HG03442 (cell line): ENCODE results near the gene SON.
"Not testable (repeated sequence)": the region's sequence is repeated elsewhere in the genome, so short reads cannot be mapped to it uniquely, and the experiment has no call there.

Experiments used
- ATAC-seq: cut with Tn5 transposase; IDR thresholded peaks from one replicate; pipeline ENCODE4 v1.9.1; 2021; ENCODE audit warnings: mild to moderate bottlenecking, moderate library complexity; ENCODE audit not compliant: unreplicated experiment

The SON gene, protein sequence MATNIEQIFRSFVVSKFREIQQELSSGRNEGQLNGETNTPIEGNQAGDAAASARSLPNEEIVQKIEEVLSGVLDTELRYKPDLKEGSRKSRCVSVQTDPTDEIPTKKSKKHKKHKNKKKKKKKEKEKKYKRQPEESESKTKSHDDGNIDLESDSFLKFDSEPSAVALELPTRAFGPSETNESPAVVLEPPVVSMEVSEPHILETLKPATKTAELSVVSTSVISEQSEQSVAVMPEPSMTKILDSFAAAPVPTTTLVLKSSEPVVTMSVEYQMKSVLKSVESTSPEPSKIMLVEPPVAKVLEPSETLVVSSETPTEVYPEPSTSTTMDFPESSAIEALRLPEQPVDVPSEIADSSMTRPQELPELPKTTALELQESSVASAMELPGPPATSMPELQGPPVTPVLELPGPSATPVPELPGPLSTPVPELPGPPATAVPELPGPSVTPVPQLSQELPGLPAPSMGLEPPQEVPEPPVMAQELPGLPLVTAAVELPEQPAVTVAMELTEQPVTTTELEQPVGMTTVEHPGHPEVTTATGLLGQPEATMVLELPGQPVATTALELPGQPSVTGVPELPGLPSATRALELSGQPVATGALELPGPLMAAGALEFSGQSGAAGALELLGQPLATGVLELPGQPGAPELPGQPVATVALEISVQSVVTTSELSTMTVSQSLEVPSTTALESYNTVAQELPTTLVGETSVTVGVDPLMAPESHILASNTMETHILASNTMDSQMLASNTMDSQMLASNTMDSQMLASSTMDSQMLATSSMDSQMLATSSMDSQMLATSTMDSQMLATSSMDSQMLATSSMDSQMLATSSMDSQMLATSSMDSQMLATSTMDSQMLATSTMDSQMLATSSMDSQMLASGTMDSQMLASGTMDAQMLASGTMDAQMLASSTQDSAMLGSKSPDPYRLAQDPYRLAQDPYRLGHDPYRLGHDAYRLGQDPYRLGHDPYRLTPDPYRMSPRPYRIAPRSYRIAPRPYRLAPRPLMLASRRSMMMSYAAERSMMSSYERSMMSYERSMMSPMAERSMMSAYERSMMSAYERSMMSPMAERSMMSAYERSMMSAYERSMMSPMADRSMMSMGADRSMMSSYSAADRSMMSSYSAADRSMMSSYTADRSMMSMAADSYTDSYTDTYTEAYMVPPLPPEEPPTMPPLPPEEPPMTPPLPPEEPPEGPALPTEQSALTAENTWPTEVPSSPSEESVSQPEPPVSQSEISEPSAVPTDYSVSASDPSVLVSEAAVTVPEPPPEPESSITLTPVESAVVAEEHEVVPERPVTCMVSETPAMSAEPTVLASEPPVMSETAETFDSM (N-terminal part only)

DNA sequence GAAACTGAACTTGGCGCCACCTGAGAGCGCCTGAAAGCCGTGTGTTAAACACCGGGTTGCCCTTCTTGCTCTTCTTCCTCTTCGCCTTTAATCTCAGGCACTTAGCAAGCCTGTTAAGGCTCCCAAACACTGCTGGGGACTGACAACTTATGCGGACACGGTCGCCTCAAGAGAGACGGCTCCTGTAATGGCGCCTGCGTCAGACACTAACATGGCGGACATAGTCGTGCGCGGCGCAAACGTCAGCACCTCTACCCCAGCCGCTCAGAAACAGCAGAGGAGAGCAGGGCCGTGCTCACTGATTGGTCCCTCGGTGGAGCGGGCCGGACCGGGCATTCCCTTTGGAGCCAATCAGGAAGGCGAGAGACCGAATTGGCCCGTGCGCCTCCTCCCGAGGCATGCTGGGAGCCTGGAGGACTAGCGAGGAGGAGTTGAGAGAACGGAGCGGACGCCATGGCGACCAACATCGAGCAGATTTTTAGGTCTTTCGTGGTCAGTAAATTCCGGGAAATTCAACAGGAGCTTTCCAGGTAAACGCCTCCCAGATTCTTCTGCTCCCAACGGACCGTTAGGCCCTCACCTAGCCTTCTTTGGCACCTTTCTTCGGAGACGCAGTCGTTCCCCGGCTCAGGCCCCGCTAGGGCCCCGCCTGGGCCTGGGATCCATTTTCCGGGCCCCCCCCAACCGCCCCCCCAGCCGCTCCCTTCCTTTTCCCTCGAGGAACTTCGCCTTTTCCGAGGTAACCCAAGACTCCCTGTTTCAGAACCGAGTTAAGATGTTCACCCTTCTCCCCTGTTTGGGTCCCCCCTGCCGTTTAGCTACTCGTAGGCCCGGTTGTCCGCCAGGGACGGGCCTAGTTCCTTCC is at the start of gene SON:
Gene SON, plus strand, starts transcription at position 399 of the 865 bp plus-strand sequence. Its CDS starts 55 bp downstream, at position 454.
- peak; percentile 91 for ATAC-seq

DNA sequence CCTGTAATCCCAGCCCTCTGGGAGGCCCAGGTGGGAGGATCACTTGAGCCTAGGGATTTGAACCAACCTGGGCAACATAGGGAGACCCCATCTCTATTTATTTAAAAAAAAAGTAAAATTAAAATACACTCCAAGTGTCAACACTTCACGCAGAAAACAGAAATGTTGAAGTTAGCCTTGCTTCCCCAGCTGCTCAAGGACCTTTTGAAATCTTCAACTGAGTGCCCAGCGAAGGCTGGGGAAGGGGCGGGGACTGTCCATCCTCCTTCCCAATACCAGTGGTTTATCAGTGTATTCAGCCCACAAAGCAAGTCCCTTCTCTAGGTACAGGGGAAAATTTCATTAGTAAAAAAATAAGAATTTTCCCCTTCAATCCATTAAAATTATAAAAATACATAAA is 49.1 kb upstream of the SON start:
- ATAC-seq: no peak

DNA sequence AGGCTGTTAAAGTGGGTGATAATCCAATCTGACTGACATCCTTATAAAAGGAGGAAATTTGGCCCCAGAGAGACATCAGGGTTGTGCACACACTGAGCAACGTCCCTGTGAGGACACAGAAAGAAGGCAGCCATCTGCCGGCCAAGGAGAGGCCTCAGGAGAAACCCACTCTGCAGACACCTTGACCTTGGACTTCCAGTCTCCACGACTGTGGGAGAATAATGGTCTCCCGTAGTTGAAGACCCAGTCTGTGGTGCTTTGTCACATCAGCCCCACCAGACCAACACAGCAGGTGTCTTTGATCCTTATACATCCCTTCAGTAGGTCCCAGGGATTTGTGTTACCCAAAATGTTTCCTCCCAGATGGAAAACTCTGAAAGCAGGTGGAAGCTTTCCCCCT is 47.1 kb upstream of the SON start:
- no peak for ATAC-seq

DNA sequence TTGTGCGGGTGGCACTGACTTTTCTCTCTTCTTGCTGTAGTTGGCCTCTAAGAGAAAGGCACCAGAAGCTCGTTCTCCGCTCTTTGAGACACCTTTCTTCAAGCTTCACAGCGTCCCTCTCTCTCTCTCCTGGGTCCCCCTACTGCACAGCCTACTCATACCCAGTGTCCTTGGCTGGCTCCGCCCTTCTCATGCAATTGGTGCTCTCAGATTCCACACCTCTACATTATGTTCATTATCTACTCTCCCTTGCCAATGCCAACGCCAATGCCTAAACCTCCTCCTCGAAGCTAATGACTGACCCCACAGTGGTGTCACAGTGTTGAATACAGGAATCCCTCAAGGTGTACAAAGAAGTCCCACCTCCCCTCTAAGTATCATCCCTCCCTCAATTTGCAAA is 46.5 kb upstream of the SON start:
- no peak for ATAC-seq

DNA sequence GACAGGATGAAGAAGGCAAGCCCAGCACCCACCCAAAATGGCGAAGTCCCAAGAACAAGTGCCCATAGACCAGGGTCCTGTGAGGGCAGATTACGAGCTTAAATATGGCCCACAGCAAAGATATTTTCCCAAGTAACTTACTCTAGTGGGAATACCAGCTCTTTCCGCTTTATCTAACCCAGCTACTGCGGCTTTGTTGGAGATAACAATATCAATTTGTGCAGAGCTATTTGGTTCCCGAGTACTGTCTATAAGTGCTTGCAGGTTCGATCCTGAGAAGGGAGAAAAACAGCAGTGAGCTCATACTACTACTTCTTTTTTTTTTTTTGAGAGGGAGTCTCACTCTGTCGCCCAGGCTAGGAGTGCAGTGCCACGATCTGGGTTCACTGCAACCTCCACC is 37.0 kb upstream of the SON start:
- no peak for ATAC-seq

DNA sequence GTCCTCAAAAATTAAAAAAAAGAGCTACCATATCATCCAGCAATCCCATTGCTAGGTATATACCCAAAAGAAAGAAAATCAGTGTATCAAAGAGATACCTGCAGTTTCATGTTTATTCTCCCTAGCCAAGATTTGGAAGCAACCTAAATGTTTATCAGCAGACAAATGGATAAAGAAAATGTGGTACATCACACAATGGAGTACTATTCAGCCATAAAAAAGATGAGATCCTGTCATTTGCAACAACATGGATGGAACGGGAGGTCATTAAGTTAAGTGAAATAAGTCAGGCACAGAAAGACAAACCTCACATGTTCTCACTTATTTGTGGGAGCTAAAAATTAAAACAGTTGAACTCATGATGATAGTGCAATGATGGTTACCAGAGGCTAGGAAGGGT is 35.8 kb upstream of the SON start:
- not testable (repeated sequence) for ATAC-seq

DNA sequence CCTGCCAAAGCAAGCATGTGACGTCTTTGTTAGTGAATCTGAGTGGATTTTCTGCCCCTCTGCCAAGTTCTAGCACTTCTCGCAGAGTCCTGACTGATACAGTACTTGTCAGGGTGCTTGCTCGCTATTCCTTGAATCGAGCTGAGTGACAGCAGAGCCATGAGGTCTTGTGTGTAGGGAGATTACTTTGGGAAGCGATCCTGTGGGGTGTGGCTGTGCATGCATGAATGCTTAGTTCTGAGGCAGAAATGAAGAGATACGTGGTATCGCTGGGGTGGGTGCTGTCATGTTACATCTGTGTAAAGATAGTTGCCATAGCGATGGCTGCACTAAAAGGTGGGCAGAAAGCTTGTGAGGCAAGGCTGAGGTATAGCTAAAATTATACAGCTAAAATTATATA is 32.0 kb upstream of the SON start:
- ATAC-seq: no peak

DNA sequence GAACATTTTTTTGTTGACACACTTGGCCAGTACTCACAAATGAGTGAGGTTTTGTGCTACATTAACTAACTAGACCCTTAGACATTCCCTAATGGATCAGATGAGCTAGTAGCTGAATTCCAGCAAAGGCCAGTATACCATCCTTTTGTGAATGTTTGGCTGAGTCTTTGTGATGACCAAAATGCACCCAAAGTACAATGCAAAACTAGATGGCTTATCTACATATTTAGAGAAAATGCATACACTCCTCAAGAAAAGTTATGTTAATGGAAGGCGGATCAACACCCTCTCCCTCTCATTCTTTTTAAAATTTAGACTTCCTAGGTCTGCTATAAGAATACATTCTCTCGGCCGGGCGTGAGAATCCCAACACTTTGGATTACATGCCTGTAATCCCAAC is 31.2 kb upstream of the SON start:
- ATAC-seq: no peak

DNA sequence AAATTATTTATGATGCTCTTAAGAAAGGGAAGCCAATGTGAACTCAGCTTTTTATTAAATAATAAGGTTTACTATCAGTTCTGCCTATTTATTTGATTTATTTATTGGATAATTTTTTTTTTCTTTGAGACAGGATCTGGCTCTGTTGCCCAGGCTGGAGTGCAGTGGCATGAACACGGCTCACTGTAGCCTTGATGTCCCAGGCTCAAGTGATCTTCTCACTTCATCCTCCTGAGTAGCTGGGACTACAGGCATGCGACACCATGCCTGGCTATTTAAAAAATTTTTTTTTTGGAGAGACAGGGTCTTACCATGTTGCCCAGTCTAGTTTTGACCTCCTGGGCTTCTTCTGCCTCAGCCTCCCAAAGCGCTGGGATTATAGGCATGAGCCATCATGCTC is 30.4 kb upstream of the SON start:
- no peak for ATAC-seq

DNA sequence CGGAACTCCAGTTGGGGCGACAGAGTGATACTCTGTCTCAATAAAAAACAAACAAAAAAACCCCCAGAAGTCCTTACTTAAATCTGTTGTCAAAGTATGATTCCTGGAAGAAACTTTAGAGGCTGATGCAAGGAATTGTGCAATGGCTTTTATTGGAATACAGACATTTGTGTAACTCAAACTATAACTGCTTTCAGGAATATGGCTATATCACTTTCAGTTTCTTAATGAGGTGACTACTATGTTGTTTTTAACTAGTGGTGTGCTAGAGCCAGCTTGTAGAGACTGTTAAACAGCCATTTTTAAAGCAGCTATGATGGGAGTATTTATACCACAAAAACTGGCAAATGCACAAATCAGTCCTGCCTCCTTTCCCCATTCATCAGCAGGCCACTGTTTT is 28.6 kb upstream of the SON start:
- ATAC-seq: no peak

DNA sequence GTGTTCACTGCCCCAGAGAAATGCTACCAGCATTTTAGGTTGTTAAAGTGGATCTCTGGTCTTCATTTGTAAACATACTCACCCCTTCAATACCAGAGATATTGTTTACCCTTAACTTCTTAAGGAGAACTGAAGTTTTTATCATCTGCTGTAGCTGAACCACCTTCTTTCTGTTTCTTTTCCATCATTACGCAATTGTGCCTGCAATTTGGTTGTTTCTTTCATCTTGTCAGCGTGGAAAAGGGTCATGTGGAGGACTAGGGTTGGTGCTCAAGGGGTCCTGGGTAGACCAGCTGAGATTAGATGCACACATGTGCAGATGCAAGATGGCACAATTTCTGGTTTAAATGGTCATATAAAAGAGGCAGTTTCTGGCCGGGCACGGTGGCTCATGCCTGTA is 23.9 kb upstream of the SON start:
- no peak for ATAC-seq

DNA sequence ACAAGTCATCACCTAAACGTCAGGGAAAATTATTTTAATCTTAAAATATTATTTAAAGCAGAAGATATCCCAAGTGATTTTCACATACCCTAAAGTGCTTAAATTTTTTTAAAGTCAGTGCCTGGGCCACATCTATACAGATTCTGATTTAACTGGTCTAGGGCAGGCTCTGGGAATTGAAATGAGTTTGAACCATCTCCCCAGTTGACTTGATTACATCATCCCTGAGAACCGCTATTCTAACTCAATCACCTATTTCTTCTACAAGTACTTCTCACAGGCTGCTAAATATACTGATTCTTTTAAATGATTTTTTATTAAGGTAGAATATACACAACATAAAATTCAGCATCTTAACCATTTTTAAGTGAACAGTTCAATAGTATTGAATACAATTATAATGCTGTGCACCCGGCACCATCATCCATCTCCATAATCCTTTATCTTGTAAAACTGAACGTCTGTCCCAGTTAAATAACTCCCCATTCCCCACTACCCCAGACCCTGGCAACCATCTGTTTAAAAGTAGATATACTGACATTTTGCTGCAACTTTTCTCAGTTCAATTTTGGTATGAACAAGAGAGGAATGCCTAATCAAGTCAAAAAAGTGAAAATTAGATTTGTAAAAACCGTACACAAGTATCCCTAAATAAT is 20.4 kb upstream of the SON start:
- no peak for ATAC-seq

DNA sequence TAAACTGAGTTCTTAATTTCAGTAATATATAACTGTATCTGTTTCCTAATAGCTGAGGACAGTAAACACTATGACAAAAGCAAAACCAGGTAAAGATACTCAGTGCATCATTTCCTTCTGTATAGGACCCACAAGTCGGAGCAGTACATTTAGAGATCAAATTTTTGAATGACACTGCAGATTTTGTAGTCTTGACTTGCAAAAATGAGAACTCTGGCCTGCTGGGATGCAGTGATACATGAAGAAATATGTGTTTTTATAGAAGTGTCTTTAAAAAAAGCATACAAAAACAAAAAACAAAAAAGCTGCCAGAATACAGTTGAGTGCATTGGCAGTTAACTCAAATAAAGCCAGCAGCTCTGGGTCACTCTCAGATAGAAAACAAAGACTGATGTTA is 19.9 kb upstream of the SON start:
- ATAC-seq: no peak

DNA sequence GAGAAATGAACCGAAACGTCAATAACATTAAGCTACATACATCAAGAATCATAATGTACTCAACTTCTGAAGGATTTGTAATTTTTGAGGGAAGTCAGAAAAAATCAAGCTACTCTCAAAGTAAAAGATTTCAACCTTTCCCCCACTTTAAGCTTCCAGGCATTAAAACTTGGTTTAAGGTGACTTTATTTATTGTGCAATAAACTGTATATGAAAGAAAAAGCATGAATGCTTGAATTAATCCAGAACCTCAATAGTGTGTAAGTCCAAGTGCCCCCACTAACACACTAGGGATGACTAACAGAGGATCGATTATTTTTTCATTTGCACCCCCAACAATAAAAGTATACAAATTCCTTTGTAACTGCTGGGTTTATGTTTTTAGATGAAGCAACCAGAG is 11.8 kb upstream of the SON start:
- no peak for ATAC-seq

DNA sequence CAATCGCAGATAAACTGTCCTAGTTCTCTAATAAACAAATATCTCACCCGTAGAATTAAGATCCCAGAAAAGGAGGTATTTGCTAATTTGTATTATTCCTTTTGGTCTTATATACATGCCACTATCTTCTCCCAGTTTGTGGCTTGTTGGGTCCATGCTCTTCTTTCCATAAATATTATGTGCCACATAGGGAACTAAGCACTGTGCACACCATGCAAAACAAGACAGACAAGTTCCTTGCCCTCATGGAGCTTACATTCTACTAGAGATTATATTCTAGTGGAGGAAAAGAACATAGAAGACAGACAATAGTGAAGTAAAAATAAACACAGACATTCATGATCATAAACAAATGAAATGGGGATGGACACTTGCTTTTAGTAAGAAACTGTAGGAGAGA is 5.6 kb upstream of the SON start:
- no peak for ATAC-seq

DNA sequence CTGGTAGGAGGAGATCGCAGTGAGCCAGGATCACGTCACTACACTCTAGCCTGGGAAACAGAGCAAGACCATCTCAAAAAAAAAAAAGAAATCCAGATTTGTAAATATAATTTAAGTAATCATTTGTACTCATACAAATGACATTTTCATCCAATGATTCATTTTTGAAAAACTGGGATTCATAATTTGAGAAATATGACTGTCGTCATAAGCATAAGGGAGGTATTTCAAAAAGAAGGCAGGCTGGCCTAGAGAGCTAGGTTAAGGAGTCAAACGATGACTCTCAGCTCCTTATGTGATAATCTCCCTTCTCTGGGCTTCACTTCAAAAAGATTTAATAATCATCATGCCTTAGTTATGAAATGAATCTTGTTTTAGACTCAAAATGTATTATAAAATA is 3.2 kb upstream of the SON start:
- ATAC-seq: no peak

DNA sequence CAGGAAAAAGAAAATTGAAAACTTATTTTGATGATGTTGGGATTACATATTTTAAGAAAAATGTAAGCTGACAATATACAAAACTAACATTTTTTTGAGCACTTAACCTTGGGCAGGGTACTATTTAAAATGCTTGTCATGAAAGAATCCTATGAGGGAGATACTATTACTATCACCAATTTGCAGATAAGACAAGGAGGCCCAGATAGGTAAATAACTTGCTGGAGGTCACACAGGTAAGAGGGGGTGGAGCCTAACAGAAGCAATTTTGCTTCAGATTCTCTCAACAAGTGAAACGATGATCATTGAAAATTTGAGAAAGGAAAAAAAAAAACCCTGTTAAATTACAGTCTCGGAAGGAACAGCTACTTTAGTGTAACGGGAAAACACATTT is 2.1 kb upstream of the SON start:
- no peak for ATAC-seq

DNA sequence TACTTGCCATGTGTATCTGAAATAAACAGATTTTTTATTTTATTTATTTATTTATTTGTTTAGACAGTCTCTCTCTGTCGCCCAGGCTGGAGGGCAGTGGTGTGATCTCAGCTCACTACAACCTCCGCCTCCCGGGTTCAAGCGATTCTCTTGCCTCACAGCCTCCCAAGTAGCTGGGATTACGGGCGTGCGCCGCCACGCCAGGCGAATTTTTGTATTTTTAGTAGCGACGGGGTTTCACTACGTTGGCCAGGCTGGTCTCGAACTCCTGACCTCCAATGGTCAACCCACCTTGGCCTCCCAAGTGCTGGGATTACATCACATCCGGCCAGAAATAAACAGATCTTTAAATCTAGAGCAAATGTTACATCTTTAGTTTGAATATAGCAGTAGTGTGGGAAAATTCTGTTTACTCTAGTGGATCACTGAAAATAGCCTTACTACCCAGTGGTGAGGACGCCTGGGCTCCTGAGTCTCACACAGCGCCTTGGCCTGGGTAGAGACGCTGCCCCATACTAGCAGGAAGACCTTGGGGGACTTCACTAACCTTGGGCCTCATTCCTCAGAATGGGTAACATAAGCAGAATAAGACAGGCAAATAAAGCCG is 1.6 kb upstream of the SON start:
- no peak for ATAC-seq
